ENCODE measurements around the gene BABAM2.

BABAM2 gene

DNA sequence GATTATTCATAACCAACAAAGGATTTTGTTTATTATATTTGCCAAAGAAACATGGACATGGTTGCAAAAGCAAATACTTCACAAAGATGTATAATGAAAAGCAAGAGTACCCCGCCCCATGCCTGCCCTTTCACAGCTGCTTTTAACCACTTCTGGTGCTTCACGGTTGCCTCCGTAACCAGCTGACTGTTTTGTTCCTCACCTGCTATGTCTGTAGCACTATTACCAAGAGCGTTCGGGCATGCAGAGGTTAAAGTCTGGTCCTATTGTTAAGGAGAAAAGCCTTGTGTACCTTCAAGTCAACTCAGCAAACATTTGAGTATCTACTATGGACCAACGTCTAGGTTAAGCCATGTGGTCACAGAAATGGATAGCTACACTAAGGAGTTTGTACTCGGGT lies 386.9 kb downstream of the BABAM2 start:
- no peak for DNase-seq (ENCODE audit: low read depth)
- no peak overlapping the region for H3K4me3 ChIP-seq (ENCODE audit: low read depth, low read length)
- TF ChIP-seq, protein P1, sequence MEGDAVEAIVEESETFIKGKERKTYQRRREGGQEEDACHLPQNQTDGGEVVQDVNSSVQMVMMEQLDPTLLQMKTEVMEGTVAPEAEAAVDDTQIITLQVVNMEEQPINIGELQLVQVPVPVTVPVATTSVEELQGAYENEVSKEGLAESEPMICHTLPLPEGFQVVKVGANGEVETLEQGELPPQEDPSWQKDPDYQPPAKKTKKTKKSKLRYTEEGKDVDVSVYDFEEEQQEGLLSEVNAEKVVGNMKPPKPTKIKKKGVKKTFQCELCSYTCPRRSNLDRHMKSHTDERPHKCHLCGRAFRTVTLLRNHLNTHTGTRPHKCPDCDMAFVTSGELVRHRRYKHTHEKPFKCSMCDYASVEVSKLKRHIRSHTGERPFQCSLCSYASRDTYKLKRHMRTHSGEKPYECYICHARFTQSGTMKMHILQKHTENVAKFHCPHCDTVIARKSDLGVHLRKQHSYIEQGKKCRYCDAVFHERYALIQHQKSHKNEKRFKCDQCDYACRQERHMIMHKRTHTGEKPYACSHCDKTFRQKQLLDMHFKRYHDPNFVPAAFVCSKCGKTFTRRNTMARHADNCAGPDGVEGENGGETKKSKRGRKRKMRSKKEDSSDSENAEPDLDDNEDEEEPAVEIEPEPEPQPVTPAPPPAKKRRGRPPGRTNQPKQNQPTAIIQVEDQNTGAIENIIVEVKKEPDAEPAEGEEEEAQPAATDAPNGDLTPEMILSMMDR (IDR thresholded peaks at IDR 0.05; ENCODE audit: low read depth, low read length, missing control alignments) = no peak

DNA sequence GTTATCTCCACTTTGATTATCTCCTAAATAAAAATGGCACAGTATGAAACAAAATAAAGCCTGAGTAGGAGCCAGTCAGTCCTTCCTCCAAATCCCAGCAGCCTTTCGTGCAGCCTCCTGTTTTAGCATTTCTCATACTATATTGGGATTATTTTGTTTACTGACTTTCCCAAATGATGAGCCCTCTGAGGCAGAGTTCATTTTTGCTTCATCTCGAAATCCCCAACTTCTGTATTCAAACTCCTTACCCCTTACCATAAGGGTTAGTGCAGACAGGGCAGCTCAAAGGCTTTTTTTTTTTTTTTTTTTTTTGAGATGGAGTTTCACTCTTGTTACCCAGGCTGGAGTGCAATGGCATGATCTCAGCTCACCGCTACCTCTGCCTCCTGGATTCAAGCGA lies 388.8 kb downstream of the BABAM2 start:
- H3K4me3 ChIP-seq (ENCODE audit: low read depth, low read length) = no peak overlapping the region
- DNase-seq (ENCODE audit: low read depth) = no peak
- TF ChIP-seq, protein P1 (IDR thresholded peaks at IDR 0.05; ENCODE audit: low read depth, low read length, missing control alignments) = no peak

DNA sequence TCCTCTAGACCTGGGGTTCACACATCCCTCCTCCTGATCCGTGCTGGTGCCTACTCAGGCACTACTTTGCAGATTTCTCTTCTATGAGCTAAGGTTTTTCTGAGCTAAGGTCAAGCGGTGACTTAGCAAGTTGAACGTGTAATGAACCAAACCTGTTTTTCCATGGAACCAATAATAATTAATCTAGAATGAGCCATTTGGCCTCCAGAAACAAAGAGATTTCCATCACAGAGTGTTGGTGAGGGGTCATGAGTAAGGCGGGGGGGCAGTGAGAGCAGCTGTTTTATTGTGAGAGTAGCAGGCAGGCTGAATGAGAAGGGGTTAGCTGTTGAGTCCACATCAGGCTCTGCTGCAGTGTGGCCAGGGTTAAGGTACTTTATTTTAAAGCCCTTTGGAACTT lies 390.1 kb downstream of the BABAM2 start:
- TF ChIP-seq, protein P1 (IDR thresholded peaks at IDR 0.05; ENCODE audit: low read depth, low read length, missing control alignments) = no peak
- DNase-seq (ENCODE audit: low read depth) = no peak
- no peak overlapping the region for H3K4me3 ChIP-seq (ENCODE audit: low read depth, low read length)

DNA sequence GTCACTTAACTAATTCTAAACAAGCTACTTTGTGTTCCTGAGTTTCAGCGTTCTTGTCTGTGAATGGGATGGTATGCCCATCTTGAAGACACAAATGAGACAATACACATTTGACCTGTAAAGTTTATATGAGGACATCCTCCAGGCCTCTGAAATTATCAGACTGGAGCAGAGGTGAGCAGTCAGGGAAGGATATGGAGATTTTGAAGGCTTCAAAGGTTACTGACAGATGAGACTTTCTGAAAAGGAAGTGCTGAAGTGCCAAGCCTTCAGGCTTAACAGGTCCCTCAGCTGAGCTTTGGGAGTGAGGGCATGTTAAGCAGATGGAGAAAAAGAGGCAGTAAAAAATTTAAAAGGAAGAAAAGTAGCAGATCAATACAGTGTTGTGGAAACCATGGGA lies 391.2 kb downstream of the BABAM2 start:
- TF ChIP-seq, protein P1 (IDR thresholded peaks at IDR 0.05; ENCODE audit: low read depth, low read length, missing control alignments) = no peak
- no peak overlapping the region for H3K4me3 ChIP-seq (ENCODE audit: low read depth, low read length)
- no peak for DNase-seq (ENCODE audit: low read depth)

DNA sequence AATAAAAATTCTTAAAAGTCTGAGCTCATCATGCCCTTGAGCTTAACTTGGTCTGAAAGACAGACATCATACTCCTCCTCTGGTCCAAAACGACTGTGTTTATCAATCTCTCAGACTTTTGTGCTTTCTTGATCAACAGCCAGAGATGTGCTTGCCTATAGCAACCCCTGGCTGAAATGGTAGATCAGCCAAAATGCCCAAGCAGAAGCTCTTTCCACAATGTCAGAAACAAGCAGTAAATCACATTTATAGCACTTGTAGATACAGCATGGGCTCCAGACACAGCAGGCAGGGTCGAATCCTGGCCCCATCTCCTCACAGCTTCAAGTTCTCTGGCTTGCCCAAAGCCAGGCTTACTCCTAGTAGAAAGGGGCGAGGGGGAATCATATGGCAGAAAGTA lies 391.7 kb downstream of the BABAM2 start:
- H3K4me3 ChIP-seq (ENCODE audit: low read depth, low read length) = no peak overlapping the region
- TF ChIP-seq, protein P1 (IDR thresholded peaks at IDR 0.05; ENCODE audit: low read depth, low read length, missing control alignments) = no peak
- no peak for DNase-seq (ENCODE audit: low read depth)

DNA sequence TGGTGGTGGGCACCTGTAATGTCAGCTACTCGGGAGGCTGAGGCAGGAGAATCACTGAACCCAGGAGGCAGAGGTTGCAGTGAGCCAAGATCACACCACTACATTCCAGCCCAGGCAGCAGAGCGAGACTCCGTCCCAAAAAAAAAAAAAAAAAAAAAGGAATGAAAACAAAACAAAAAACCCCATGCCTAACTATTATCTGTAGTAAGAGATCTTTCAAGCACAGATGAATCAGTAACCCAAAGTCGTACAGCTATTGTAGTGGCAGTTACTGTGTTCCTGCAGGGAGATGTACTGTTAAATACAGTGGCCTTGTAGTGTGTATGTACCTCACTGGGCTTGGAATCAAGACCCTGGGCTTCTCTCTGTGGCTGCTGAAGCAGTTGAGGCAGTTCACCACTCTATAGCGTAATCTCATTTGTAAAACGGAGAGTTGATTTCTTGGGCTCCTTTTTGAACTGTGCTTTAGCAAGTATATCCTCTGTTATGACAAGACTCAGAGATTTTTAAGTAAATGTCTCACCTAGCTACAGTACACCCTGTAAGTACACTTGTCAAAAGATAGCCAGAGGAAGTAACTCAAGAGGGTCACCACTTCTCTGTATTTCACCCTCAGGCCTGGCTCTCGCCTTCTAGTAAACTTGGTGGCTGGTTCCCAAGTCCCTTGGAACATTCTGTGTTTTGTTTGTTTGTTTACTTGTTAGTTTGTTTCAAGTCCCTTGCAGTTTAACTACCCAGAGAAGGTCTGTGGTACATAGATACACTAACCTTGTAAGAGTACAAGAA lies 392.5 kb downstream of the BABAM2 start:
- TF ChIP-seq, protein P1 (IDR thresholded peaks at IDR 0.05; ENCODE audit: low read depth, low read length, missing control alignments) = no peak
- H3K4me3 ChIP-seq (ENCODE audit: low read depth, low read length) = no peak overlapping the region
- DNase-seq (ENCODE audit: low read depth) = no peak

DNA sequence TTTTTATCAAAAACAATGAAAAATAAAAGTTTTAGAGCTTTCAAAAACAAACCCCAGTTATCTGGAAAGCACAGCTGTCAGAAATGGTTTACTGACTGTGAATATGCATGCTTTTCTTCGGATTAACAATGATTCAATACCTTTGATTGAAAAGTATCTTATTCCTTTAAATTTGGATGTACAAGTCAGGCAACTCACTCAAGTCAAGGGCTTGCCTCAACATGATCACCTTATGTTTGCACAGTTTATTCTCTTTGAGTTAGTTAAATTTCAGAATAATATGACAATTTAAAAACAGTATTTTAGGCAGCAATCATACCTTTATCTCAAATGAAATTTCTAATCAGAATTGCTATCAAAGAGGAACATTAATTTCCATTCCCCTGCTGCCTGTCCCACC lies 393.3 kb downstream of the BABAM2 start:
- no peak for DNase-seq (ENCODE audit: low read depth)
- no peak overlapping the region for H3K4me3 ChIP-seq (ENCODE audit: low read depth, low read length)
- TF ChIP-seq, protein P1 (IDR thresholded peaks at IDR 0.05; ENCODE audit: low read depth, low read length, missing control alignments) = no peak
